ENCODE data around the gene NEMF.
"Not testable (repeated sequence)": the region's sequence is repeated elsewhere in the genome, so short reads cannot be mapped to it uniquely, and the experiment has no call there.

The NEMF gene, protein sequence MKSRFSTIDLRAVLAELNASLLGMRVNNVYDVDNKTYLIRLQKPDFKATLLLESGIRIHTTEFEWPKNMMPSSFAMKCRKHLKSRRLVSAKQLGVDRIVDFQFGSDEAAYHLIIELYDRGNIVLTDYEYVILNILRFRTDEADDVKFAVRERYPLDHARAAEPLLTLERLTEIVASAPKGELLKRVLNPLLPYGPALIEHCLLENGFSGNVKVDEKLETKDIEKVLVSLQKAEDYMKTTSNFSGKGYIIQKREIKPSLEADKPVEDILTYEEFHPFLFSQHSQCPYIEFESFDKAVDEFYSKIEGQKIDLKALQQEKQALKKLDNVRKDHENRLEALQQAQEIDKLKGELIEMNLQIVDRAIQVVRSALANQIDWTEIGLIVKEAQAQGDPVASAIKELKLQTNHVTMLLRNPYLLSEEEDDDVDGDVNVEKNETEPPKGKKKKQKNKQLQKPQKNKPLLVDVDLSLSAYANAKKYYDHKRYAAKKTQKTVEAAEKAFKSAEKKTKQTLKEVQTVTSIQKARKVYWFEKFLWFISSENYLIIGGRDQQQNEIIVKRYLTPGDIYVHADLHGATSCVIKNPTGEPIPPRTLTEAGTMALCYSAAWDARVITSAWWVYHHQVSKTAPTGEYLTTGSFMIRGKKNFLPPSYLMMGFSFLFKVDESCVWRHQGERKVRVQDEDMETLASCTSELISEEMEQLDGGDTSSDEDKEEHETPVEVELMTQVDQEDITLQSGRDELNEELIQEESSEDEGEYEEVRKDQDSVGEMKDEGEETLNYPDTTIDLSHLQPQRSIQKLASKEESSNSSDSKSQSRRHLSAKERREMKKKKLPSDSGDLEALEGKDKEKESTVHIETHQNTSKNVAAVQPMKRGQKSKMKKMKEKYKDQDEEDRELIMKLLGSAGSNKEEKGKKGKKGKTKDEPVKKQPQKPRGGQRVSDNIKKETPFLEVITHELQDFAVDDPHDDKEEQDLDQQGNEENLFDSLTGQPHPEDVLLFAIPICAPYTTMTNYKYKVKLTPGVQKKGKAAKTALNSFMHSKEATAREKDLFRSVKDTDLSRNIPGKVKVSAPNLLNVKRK

DNA sequence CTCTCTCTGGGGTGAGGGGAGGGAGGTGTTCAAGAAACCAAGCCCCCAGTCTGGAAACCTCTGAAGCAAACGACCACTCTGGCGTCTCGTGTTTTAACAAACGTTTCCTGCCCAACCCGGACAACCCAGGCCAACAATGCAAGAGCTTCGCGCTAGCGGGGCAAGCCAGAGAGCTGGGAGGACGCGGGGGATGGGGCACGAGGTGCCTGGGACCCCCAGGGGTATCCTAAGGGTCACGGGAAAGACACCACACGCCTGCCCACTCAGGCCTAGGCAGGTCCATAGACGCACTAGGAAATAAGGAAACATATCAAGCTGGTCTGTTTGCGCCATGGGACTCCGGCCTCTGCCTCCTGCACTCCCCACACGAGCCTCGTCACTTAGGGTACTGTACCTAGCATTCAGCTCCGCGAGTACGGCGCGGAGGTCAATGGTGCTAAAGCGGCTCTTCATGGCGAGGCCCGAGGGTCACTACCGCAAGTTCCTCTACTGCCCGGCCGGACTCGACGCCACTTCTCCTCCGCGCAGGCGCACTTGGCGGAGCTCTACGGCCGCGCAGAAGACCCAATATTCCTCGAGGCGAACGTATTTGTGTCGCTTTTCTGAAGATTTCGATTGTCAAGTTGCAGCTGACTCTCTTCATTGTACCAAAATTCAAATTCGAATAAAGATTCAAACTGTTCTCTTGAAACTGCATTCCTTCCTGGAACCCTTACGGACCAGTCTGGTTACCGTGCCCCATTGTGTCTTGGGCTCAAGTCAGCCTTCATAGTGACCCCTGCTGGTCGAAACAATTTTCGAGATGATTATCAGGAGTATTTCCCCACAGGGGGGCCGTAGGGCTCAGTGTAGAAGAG lies at the start of gene NEMF:
TSS of gene NEMF (minus strand) at position 488 of the 857 bp plus-strand sequence. CDS start at position 453, 35 bp downstream.
- DNase-seq (ENCODE audit: low read depth in 2 of 2), result peak; percentile 64 to 66

DNA sequence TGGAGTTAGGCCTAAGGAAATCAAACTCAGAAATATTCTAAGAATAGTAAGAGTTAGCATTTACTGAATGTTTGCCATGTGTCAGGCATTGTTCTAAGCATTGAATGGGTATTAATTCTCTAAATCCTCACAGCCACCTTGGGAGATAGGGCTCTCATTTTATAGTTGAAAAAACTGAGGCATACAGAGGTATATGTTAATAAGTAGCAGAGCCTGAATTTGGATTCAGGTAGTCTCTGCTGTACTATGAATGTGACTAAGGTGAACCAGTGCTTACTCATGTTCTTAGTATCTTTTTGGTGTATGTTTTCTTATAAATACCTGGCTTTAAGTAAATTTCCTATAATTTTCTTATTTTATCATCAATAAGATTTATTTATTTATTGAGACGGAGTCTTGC lies 48.4 kb upstream of the NEMF start:
- DNase-seq (ENCODE audit: low read depth in 2 of 2), result no peak

DNA sequence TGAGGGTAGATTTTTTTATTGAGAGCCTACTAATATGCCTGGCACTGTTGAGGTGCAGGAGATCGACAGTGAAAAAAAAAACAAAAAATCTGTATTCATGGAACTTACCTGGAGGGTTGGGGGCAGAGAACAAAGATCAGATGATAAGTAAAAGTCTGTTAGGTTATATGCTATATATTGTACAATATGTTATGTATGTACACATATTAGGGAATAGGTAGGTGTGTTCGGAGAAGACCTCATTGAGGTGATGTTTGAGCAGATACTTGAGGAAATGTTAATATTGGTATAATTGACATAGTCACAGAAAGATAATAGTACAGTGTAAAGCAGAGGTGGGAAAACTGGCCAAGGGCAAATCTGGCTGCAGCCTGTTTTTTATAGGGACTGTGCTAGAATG lies 45.9 kb upstream of the NEMF start:
- DNase-seq (ENCODE audit: low read depth in 2 of 2), result no peak

GRCh38 chr14:49897965-49898364 lies 45.4 kb upstream of the NEMF start:
- DNase-seq (ENCODE audit: low read depth in 2 of 2), result no peak

DNA sequence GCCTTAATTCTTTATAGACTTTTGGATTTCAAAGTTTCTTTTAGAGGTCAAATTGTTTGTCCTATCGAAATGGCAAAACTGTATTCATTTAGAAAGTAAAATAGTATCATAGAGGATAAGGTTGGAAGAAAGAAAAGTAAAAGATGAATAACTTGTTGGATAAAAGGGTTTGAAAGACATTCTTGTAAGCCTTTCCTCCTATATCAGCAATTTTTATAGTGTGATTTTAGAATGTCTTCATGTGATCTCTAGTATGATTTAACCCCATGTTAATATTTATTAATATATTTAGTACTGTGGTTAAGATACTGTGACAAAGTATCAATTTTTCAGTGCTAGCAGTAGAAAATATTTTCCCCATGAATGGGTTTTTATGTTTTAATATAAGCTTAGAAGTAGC lies 44.8 kb upstream of the NEMF start:
- no peak for DNase-seq (ENCODE audit: low read depth in 2 of 2)

DNA sequence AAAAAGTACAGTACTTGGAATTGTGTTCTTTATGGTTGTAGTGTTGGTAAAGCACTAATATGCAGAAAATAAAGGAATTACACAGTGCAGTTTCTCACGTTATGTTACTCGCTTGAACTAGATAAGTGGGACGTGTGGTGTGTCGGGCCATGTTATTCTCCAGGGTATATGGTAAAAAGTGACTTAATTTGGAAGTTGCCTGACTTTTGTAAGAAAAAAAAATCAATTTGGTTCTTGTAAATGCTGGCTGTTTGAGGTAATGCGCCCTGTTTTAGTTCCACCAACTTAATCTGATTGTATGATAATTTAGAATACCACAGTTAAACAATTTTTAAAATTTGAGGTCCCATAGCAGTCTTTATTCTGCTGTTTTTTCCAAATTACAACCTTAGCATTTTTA lies 44.4 kb upstream of the NEMF start:
- DNase-seq (ENCODE audit: low read depth in 2 of 2), result no peak

- DNase-seq (ENCODE audit: low read depth in 2 of 2), result not testable (repeated sequence)
Measured at GRCh38 chr14:49896272-49896671, 43.7 kb upstream of the NEMF start.

GRCh38 chr14:49895480-49895879 lies 42.9 kb upstream of the NEMF start:
- no peak for DNase-seq (ENCODE audit: low read depth in 2 of 2)

GRCh38 chr14:49894214-49895107 lies 41.9 kb upstream of the NEMF start:
- DNase-seq (ENCODE audit: low read depth in 2 of 2), result not testable (repeated sequence)

DNA sequence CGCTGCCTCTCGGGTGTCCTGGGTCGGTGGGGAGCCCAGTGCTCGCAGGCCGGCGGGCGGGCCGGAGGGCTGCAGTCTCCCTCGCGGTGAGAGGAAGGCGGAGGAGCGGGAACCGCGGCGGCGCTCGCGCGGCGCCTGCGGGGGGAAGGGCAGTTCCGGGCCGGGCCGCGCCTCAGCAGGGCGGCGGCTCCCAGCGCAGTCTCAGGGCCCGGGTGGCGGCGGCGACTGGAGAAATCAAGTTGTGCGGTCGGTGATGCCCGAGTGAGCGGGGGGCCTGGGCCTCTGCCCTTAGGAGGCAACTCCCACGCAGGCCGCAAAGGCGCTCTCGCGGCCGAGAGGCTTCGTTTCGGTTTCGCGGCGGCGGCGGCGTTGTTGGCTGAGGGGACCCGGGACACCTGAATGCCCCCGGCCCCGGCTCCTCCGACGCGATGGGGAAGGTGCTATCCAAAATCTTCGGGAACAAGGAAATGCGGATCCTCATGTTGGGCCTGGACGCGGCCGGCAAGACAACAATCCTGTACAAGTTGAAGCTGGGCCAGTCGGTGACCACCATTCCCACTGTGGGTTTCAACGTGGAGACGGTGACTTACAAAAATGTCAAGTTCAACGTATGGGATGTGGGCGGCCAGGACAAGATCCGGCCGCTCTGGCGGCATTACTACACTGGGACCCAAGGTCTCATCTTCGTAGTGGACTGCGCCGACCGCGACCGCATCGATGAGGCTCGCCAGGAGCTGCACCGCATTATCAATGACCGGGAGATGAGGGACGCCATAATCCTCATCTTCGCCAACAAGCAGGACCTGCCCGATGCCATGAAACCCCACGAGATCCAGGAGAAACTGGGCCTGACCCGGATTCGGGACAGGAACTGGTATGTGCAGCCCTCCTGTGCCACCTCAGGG lies 41.0 kb upstream of the NEMF start:
- DNase-seq (ENCODE audit: low read depth in 2 of 2), result peak; percentile 55 to 75

- peak; percentile 94 to 96 for DNase-seq (ENCODE audit: low read depth in 2 of 2)
Measured at GRCh38 chr14:49892636-49893308, 40.2 kb upstream of the NEMF start, which contains the start of gene ARF6. Gene ARF6 (plus strand): TSS chr14:49893082. CDS start chr14:49893737, 655 bp downstream.

DNA sequence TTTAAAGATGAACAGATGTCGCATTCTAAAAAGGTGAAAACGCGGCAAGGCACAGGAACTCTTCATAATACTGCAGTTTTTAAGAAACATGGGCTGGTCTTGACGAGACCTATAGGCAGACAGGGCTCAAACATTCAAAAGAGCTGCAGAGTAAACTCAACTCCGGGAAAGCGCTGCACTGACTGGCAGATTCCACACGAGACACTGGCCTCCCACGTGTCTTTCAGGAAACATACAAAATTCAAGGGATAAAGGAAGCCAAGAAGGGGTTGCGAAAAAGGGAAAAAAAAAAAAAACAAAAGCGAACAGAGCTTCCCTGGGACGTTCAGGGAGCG lies 39.7 kb upstream of the NEMF start:
- DNase-seq (ENCODE audit: low read depth in 2 of 2), result peak; percentile 8 to 35

GRCh38 chr14:49888293-49888692 lies 35.7 kb upstream of the NEMF start:
- no peak for DNase-seq (ENCODE audit: low read depth in 2 of 2)

GRCh38 chr14:49886523-49886922 lies 33.9 kb upstream of the NEMF start:
- DNase-seq (ENCODE audit: low read depth in 2 of 2), result no peak

- no peak for DNase-seq (ENCODE audit: low read depth in 2 of 2)
Measured at GRCh38 chr14:49882826-49883694, 30.5 kb upstream of the NEMF start.

GRCh38 chr14:49881350-49882001 lies 28.9 kb upstream of the NEMF start:
- no peak for DNase-seq (ENCODE audit: low read depth in 2 of 2)

Data from stimulated activated CD8-positive, alpha-beta memory T cell treated with anti-CD3 and anti-CD28 coated beads, Interleukin-7, amount 100 ng/mL, for 4 hours (primary cell).